Stimulated activated CD8-positive, alpha-beta memory T cell treated with anti-CD3 and anti-CD28 coated beads, Interleukin-15, amount 100 ng/mL, for 24 hours (primary cell): ENCODE results near the gene CSTF1.

Experiments used
- DNase-seq: peaks from one replicate; pipeline ENCODE4 v3.0.0-alpha.2; 2020; ENCODE audit warnings: low read depth

The CSTF1 gene

GRCh38 chr20:56392132-56392880, at the start of gene CSTF1, which contains the start of gene AURKA:
TSS of gene CSTF1 (plus strand) at chr20:56392645. CDS start at chr20:56395553, 2,908 bp downstream.
TSS of gene AURKA (minus strand) at chr20:56392215. CDS start at chr20:56388197, 4,018 bp downstream.
- peak; percentile 99 for DNase-seq

DNA sequence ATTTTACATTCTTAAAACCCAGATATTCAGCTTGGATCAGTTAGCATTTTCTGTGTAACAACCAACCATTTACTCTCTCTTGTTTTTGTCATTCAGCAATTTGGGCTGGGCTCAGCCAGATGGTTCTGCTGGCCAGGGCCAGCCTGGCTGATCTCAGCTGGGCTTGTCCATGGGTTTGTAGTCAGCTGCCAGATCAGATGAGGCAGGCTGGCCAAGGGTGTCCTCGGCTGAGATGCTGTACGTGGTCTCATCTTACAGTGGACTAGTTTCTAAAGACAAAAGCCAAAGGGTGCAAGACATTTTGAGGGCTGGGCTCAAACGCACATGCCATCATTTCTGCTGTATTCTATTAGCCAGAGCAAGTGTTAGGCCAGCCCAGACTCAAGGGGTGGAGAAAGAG, 49.7 kb upstream of the CSTF1 start:
- no peak for DNase-seq

DNA sequence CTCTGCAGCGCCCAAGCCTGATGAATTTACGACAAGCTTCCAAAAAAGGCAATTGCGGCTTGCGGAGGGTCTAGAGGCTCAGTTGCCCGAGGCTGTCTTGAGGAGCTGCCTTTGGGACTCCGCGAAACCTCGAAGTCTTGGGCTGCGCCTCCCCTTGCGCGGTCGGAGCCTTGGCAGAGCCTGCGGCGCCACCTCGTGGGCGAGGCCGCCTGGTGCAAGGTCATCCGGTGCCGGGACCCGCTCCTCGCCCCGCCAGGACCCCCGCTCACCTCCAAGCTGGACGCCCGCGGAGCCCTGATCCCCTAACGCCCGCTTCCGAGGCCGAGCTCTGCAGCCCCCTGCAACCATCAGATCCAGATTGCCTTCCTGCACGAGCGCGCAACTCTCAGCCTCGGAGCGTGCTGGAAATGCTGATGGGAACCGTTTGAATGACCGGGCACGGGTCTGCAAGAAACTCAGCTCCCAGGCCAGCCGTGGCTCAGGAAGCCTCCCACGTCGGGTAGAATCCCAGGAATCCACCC, 48.5 kb upstream of the CSTF1 start:
- DNase-seq: no peak

- DNase-seq: no peak
Measured at GRCh38 chr20:56345911-56346310, 46.5 kb upstream of the CSTF1 start.

DNA sequence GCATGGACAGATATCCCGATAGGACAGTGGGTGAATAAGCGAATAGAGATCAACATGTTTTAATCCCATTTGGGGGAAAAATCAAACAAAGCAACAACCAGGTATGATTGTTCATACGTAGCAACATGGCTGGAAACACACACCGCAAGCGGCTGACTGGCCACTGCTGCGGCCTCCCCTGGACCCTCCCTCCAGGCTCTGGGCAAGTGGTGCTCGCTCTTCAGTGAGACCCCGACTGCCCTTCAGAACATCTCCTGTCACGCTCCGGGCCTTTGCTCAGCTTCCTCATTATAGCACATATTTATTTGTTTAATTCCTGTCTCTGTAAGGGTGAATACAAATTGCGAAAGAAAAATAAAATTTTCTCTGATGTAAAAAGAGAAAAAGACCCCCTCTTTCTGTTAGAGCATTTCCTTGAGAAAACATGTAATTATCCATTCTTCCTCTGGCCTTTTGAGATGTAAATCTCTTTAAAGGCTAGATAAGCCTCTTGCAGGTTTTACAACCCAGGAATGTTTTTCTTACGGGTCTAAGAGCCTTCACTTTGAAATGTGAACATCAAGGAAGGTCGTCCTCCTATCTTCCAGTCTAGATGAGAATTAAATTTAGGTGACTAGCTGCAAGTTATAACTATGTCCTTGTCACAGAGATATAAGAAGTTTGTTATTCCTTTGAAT, 44.7 kb upstream of the CSTF1 start:
- DNase-seq: no peak

DNA sequence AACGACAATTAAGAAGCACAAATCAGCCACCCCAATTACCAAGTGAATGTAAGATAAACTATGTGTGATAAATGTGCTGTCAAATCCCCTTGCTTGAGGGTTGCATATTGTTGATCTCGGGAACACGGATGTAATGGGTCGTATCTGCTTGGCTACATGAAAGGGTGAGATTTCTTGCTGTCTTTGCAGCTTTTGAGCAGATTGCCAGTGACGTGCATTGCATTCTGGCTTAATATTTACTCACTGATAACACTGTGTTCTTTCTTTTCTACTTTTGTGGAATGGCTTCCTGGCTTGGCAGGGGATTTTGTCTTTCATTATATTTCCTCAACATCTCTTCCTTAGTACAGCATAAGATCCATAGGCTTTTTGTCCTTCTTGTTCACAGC, 44.1 kb upstream of the CSTF1 start:
- no peak for DNase-seq

GRCh38 chr20:56348746-56349145, 43.7 kb upstream of the CSTF1 start:
- DNase-seq: no peak

GRCh38 chr20:56350842-56351241, 41.6 kb upstream of the CSTF1 start:
- DNase-seq: no peak

DNA sequence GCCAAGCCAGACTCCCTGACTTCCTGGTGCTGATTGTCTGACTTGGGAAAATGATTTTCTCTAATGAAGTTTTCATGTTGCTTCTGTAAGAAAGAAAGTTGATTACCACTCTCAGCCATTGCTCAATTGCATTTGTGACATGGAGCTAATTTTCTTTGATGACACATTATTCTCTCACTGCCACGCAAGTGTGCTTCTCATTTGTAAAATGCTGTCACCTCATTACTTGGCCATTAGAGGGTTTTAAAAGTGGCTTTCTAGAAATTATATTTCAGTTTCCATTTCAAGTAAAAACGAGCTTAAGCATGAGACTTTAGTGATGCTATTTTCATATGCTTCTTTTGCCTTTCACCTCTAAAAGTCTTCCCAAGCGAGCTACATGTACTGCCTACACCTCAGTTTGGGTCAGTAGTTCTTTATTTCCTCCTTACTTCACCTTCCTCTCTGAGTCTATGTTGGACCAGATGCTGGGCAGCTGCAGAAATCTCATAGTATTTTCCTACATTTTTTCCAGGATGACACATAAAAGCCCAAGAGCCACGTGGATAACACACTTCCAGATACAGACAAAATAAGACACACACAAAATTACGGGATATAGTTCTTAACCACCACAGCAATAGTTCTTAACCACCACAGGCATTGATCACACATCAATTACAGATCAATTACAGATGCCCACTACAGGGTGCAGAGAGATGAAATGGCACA, 39.9 kb upstream of the CSTF1 start:
- DNase-seq: no peak

GRCh38 chr20:56353356-56353755, 39.1 kb upstream of the CSTF1 start:
- no peak for DNase-seq

DNA sequence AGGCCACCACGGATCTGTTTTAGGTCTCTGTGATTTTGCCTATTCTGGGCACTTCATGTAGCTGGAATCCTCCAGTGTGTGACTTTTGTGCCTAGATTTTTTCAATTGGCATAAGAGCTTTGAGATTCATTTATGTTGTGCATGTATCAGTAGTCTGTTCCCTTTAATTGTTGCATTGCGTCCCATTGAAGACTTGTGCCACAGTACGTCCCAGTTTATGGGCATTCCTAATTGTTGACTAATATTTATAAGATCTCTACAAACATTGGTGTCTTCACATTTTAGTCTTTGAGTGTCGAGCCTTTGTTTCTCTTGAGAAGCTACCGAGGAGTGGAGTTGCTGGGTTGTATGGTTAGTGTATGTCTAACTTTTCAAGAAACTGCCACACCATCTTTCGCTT, 34.4 kb upstream of the CSTF1 start:
- DNase-seq: no peak

DNA sequence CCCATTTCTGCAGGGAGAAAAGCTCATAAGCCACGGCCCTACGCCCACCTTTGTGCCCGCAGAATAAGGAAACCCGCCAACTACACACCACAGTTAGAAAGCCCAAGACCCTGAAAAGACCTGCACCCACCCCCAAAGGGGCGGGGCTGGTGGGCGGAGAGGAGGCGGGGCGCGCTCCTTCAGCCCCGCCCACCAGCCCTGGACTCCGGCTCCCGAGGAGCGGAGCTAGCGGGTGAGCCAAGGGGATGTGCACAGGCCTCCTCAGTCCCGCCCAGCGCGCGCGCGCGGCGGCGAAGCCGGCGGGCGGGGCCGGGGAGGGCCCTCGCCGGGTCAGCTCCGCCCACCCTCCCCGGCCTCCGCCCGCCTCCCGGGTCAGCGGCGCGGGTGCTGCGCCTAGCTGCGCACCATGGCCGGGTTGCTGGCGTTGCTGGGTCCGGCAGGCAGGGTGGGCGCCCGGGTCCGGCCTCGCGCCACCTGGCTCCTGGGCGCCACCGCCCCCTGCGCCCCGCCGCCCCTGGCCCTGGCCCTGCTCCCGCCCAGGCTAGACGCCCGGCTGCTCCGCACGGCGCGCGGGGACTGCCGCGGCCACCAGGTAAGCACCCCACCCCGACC, 33.7 kb upstream of the CSTF1 start, which contains the start of gene FAM210B:
Gene FAM210B (plus strand): TSS at position 375 of the 612 bp plus-strand sequence. CDS start 32 bp downstream, at position 407.
- DNase-seq: peak; percentile 65

DNA sequence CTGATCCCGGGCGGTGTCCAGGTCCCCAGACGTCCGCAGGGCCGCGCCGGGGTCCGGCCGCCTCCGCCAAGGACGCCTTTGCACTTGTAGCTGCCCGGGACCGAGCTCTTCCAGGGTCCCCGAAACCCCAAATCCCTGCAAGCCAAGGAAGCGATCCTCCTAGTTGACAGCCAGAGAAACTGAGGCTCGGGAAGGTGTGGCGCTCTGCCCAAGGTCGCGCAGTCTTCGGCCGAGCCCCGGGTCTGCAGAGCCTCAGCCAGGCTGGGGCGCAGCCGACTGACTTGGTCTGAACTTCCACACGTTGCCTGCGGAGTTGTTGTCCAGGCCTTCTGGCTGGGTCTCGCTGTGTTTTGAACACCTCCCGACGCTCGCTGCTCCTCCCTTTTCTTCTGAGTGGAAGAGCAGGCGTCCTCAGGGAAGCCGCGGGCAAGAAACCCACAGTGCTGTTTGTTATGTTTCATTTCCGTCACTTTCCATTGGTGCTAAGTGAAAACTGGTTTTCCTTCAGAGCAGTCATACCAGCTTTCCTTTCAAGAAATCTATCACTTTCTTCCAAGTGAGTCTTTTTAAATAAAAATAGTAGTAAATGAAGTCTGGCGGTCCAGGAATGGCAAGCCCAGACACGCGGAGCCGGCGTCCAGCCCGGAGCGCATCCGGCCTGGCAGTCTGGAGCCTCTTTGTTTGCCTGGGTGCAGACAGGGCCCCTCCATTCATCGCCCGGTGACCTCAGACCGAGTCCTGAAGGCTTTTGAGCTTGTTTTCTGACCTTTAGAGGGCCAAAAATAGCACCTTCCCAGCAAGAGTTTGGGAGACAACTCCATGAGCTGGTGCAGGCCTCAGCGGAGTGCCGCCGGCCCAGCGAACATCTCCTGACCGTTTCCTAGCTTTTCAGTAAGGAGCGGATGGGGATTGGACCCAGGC, 33.0 kb upstream of the CSTF1 start:
- DNase-seq: no peak

DNA sequence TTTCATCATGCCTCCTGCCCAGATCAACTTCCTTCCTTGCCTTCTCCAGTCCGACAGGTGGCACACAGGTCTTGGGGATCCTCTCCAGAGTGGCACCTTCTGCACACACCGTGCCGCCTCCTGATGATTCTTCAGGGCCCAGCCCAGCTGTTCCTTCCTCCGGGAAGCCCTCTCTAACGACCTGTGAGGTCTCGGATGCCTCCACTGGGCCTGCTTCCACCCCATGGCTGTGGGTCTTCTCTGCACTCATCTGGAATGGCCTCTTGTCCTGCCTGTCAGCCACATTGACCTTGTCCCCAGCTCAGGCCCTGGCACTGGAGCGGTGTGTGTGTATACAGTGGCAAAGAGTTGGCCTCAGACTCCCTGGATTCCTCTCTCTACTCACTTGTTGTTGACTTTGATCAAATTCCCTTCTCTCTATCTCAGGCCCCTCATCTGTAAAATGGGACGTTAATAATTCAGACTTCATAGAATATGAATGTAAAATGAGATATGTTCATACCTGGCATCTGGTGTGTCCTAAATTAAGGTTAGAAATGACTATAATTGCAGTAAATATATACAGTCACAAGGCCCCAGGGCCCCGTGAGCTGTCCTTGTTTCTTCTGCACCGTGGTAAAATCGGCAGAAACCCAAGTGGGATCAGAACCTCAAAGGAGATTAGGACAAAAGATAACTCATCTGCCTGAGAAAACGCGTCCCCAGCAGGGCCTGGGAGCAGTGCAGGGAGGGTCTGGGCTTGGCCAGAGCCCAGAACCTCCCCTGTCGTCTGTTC, 32.1 kb upstream of the CSTF1 start:
- DNase-seq: no peak

GRCh38 chr20:56360908-56361205, 31.6 kb upstream of the CSTF1 start:
- no peak for DNase-seq

GRCh38 chr20:56361900-56362299, 30.5 kb upstream of the CSTF1 start:
- no peak for DNase-seq

DNA sequence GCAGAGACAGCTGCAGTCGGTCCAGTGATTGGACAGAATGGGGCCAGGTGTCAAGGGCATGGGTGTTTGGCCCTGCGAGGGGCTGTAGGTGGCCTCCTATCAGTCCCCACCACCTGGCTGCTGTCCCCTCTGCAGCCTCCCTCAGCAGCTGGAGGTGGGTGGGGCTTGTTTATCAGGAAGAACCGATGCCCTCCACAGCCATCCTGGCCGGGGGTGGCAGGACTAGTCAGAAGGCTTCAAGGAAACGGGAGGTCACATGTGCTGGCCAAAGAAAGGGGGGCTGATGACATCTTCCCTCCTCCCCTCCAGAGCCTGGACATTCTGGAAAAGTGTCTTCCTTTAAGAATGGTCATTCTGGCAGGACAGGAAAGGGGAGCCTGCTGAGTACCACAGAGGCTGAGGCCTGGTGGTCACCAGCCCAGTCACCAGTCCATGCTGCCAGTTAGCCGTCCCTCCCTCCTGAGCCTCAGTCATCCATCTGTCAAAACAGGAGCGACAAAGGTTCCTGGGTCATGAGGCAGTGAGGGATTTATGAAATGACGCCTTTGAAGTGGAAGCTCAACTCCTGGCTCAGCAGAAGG, 29.5 kb upstream of the CSTF1 start:
- no peak for DNase-seq

- DNase-seq: no peak
Measured at GRCh38 chr20:56363491-56363890, 29.0 kb upstream of the CSTF1 start.

DNA sequence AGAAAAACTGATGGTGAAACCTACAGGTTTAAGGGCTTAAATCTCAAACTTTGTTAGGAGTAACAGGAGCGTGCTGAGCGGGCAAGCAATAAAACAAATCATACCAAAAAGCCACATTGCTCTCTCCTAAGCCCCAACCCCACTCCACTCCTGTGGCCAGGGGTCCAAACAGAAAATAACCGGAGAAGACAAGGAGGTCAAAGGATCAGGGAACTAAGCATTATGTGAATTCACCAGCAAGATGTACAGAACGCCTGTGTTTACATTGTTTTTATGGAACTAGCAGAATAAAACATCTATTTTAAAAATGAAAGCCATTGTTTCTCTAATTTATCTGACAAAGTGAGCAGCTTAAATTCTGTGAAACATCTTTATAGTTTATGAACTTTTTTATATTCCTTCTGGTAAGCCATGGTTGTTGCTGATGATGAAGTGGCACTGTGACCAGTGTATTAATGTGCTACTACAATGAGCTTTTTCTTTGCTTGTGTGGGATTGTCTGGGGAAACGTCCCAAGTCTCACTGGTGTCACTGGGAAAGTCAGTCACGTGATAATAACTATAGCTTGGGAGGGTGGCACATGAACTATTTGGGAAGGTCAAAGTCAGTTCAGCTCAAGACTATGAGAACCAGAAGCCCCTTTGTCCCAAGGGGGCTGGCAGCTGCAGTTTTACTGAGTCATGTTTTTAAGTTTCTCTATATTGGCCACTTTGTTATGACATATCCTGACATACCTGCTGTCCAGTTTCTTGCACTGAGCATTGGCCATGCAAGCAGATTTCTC, 23.9 kb upstream of the CSTF1 start:
- no peak for DNase-seq
